GM10847 (cell line): ENCODE data around the gene IL15RA.

Source experiments
- POLR2A ChIP-seq: IDR thresholded peaks from 2 replicates; pipeline ENCODE4 v1.6.1; 2011; ENCODE audit not compliant: insufficient read length; ENCODE audit errors: extremely low read depth

The IL15RA gene

GRCh38 chr10:5985029-5985428 lies 7.7 kb upstream of the IL15RA start:
- no peak for TF ChIP-seq POLR2A

- TF ChIP-seq POLR2A: no peak
Measured at GRCh38 chr10:5983774-5984173, 6.4 kb upstream of the IL15RA start.

- no peak for TF ChIP-seq POLR2A
Measured at GRCh38 chr10:5981529-5981928, 4.2 kb upstream of the IL15RA start.

GRCh38 chr10:5978230-5978489 lies 817 bp upstream of the IL15RA start:
- no peak for TF ChIP-seq POLR2A

- TF ChIP-seq POLR2A: no peak
Measured at GRCh38 chr10:5976512-5977470, 552 bp downstream of the IL15RA start.

- no peak for TF ChIP-seq POLR2A
Measured at GRCh38 chr10:5975641-5976473, 1.5 kb downstream of the IL15RA start.

GRCh38 chr10:5973069-5973468 lies 4.3 kb downstream of the IL15RA start:
- no peak for TF ChIP-seq POLR2A

- TF ChIP-seq POLR2A: no peak
Measured at GRCh38 chr10:5971886-5972285, 5.5 kb downstream of the IL15RA start.

GRCh38 chr10:5971315-5971832 lies 6.0 kb downstream of the IL15RA start:
- no peak for TF ChIP-seq POLR2A

- no peak for TF ChIP-seq POLR2A
Measured at GRCh38 chr10:5970527-5970926, 6.8 kb downstream of the IL15RA start.

- TF ChIP-seq POLR2A: no peak
Measured at GRCh38 chr10:5970066-5970465, 7.3 kb downstream of the IL15RA start.

GRCh38 chr10:5968681-5969453 lies 8.5 kb downstream of the IL15RA start:
- TF ChIP-seq POLR2A: no peak

GRCh38 chr10:5968037-5968680 lies 9.2 kb downstream of the IL15RA start:
- TF ChIP-seq POLR2A: no peak

- no peak for TF ChIP-seq POLR2A
Measured at GRCh38 chr10:5965266-5965665, 12.1 kb downstream of the IL15RA start.

GRCh38 chr10:5964736-5965135 lies 12.6 kb downstream of the IL15RA start:
- TF ChIP-seq POLR2A: no peak
